Fibroblast of the aortic adventitia (primary cell): ENCODE measurements around the gene PLXNA2. TPM values are rescaled to one million over a fixed set of nuclear protein-coding genes. Genes with fewer than 3 reads are reported as not detected.

ENCODE experiments used
- DNase-seq: peaks from one replicate; pipeline ENCODE4 v3.0.0-alpha.2; 2010; ENCODE audit warnings: low read depth
- H3K4me3 ChIP-seq: 2 replicates; pipeline ENCODE4 v1.5.1; 2011; ENCODE audit warnings: low read depth, mild to moderate bottlenecking, control low read depth, low read length, moderate library complexity
- total RNA-seq: library from RNA; depleted of rRNA; stranded (reverse); fragments of >200 nt; gene quantifications from 2 replicates; pipeline ENCODE4 v1.2.3, GENCODE V29; 2012; ENCODE audit warnings: low replicate concordance
- TF ChIP-seq, protein P1 (sequence below): IDR thresholded peaks from 2 replicates; pipeline ENCODE4 v1.5.1; 2011; ENCODE audit warnings: mild to moderate bottlenecking, low read length, control low read depth, inconsistent platforms; ENCODE audit not compliant: insufficient read depth

Gene PLXNA2
- total RNA-seq, 1 donor: 8.0 TPM

GRCh38 chr1:208111646-208112190 is 132.5 kb downstream of the PLXNA2 start:
- no peak for DNase-seq
- TF ChIP-seq, protein P1, sequence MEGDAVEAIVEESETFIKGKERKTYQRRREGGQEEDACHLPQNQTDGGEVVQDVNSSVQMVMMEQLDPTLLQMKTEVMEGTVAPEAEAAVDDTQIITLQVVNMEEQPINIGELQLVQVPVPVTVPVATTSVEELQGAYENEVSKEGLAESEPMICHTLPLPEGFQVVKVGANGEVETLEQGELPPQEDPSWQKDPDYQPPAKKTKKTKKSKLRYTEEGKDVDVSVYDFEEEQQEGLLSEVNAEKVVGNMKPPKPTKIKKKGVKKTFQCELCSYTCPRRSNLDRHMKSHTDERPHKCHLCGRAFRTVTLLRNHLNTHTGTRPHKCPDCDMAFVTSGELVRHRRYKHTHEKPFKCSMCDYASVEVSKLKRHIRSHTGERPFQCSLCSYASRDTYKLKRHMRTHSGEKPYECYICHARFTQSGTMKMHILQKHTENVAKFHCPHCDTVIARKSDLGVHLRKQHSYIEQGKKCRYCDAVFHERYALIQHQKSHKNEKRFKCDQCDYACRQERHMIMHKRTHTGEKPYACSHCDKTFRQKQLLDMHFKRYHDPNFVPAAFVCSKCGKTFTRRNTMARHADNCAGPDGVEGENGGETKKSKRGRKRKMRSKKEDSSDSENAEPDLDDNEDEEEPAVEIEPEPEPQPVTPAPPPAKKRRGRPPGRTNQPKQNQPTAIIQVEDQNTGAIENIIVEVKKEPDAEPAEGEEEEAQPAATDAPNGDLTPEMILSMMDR: no peak
- H3K4me3 ChIP-seq: no peak overlapping the region

GRCh38 chr1:208110296-208110695 is 133.9 kb downstream of the PLXNA2 start:
- no peak for DNase-seq
- no peak overlapping the region for H3K4me3 ChIP-seq
- TF ChIP-seq, protein P1: no peak

DNA sequence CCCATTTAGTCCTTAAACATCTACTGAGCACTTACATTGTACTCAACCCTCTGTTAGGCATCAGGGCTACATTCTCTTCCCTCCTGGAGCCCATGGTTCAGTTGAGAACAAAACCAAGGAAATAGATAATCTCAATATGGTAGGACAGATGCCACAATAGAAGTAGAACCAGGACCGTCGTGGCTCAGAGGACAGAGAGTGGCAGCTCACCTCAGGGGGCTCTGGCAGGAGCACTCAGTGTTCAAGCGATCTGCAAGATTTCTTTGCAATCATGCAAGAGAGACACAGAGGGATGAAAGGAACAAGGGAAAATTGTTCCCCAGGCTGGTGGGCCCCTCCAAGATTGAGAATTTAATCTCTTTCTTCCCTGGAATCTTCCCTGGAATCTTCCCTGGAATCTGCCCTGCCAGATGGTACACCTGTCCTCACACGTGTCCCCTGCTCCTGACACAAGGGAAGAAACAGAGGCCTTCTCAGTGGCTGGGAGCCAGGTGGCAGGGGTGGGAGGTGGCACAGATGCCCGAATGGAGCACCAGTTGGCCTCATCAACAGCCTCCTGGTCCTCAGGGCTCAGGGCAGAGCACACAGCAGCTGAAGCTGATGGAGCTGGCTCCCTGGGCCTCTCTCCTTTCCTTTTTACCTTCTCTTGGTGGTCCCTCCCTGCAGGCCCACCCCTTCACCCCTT is 135.4 kb downstream of the PLXNA2 start:
- H3K4me3 ChIP-seq: no peak overlapping the region
- TF ChIP-seq, protein P1: no peak
- DNase-seq: no peak

- DNase-seq: no peak
- TF ChIP-seq, protein P1: no peak
- no peak overlapping the region for H3K4me3 ChIP-seq
These were observed 136.0 kb downstream of the PLXNA2 start for GRCh38 chr1:208108213-208108608.

DNA sequence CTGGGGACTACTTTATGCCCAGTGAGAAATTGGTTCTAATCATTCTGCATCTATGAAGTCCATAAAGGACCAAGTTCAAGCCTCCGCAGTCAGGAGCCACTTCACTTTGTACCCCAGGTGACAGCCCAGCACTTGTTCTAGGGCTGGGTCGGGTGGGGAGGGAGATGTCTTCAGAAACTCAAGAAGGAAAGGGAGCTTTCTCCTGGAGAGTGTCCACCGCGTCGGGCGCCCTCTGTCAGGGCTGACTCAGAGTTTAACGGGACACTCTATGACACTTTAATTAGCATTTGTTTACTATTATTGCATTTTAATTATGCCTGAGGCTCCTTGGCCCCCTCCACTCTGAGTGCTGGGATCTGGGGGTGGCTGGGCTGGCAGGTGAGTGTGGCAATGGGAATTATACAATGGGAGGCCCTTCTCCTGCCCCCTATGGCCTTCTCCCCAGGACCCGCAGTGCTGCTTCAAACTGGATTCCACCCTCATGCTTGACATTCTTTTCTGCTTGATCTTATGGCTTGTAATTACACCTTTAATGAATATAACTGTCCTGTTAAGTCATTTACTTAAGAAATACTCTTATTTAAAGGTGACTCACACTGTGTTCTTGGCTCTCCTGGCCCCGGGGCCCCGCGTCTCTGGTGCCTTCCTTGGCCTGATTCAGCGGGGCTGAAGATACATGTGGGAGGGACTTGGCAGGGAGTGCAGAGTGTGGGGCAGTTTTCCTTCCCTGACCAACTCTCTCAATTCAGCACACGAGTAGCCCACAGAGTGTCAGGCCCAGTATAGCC is 136.6 kb downstream of the PLXNA2 start:
- H3K4me3 ChIP-seq: no peak overlapping the region
- TF ChIP-seq, protein P1: no peak
- DNase-seq: peak; percentile 67

DNA sequence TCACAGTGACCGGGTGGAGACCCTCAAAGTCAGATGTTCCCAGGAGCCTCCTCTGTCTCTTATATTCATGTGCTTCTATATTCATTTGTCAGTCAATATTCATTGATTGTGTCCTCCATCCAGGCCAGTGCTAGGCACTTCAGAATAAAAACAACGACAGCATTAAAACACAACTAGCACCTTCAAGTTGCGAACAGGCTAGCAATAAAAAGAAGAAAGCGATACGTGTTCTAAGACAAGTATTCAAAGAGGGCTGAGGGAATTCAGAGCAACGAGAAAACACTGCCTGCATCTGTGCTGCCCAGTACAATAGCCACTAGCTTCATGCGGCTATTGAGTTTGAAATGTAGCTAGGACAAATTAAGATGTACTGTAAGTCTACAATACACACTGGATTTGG is 138.0 kb downstream of the PLXNA2 start:
- TF ChIP-seq, protein P1: no peak
- no peak overlapping the region for H3K4me3 ChIP-seq
- no peak for DNase-seq
